ENCODE data around the gene ERBIN. TPM values are rescaled to one million over a fixed set of nuclear protein-coding genes. Genes with fewer than 3 reads are reported as not detected.
"Not testable (repeated sequence)": the region's sequence is repeated elsewhere in the genome, so short reads cannot be mapped to it uniquely, and the experiment has no call there.

ERBIN gene
- total RNA-seq, 1 donor from 2014 or later, result 84.6 TPM

DNA sequence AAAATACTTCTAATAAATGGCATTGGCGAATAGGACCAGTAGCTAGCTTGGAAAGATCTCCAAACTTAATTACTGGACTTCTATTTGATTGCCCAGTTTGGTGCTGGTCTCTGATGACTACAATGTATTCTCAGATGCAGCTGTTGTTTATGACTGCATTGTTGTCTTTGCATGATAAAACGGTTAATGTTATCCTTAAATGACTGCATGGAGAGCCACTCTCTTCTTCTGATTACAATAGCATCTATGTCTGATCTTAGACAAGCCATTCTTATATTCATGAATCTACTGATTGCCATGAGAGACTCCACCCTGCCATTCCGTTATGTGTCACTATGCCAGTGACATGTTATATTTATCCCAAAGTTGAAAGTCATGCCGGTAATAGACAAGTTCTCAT, 42.9 kb upstream of the ERBIN start:
- no peaks in the 10 kb centered on the region for H3K4me1 Mint-ChIP-seq (ENCODE audit: low read depth)
- no peak for TF ChIP-seq CTCF (IDR thresholded peaks at IDR 0.05; ENCODE audit: unreplicated experiment)
- H3K4me3 Mint-ChIP-seq (ENCODE audit: low read depth), result no peak overlapping the region
- H3K36me3 Mint-ChIP-seq (ENCODE audit: insufficient read depth), result no peaks in the 10 kb centered on the region
- H3K27me3 Mint-ChIP-seq, result peaks cover 3% of the 10 kb centered on the region
- H3K9me3 Mint-ChIP-seq (ENCODE audit: low read depth), result peaks cover 2% of the 10 kb centered on the region
- no peak overlapping the region for H3K27ac Mint-ChIP-seq
- DNase-seq (ENCODE audit: low spot score, unreplicated experiment), result no peak

- no peak for TF ChIP-seq CTCF (IDR thresholded peaks at IDR 0.05; ENCODE audit: unreplicated experiment)
- Mint-ChIP-seq H3K27ac (no peak overlapping the region), H3K4me3 (ENCODE audit: low read depth) (no peak overlapping the region), H3K36me3 (ENCODE audit: insufficient read depth) (no peaks in the 10 kb centered on the region), H3K27me3 (peaks cover 3% of the 10 kb centered on the region), H3K4me1 (ENCODE audit: low read depth) (no peaks in the 10 kb centered on the region), H3K9me3 (ENCODE audit: low read depth) (no peaks in the 10 kb centered on the region)
- DNase-seq (ENCODE audit: low spot score, unreplicated experiment), result no peak
These were observed 40.0 kb upstream of the ERBIN start for GRCh38 chr5:65886387-65886786.

GRCh38 chr5:65892024-65892423, 34.4 kb upstream of the ERBIN start:
- H3K4me3 Mint-ChIP-seq (ENCODE audit: low read depth); DNase-seq (ENCODE audit: low spot score, unreplicated experiment); H3K27me3 Mint-ChIP-seq; H3K36me3 Mint-ChIP-seq (ENCODE audit: insufficient read depth); H3K27ac Mint-ChIP-seq; H3K9me3 Mint-ChIP-seq (ENCODE audit: low read depth): not testable (repeated sequence)
- peaks cover 13% of the 10 kb centered on the region for H3K4me1 Mint-ChIP-seq (ENCODE audit: low read depth)

DNA sequence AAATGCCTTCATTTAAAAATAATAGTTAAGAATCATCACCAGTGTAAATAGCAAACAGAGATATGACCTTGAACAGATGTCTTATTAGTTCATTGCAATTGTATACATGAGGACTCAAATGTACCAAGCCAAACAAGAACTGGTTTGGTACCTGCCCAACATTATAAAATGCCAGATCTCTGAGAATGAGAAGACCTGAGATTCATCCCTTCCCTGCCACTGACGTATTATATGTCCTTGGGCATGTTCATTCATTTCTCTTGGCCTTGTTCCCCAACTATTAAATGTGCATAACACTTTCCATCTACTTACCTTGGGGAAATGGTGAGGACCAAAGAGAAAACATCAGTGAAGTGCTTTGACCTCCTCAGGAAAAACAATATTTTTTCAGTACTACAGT, 33.6 kb upstream of the ERBIN start:
- no peak for DNase-seq (ENCODE audit: low spot score, unreplicated experiment)
- Mint-ChIP-seq H3K36me3 (ENCODE audit: insufficient read depth) (no peaks in the 10 kb centered on the region), H3K27me3 (no peaks in the 10 kb centered on the region), H3K27ac (no peak overlapping the region), H3K4me3 (ENCODE audit: low read depth) (no peak overlapping the region), H3K4me1 (ENCODE audit: low read depth) (peaks cover 13% of the 10 kb centered on the region), H3K9me3 (ENCODE audit: low read depth) (no peaks in the 10 kb centered on the region)
- TF ChIP-seq CTCF (IDR thresholded peaks at IDR 0.05; ENCODE audit: unreplicated experiment), result no peak

DNA sequence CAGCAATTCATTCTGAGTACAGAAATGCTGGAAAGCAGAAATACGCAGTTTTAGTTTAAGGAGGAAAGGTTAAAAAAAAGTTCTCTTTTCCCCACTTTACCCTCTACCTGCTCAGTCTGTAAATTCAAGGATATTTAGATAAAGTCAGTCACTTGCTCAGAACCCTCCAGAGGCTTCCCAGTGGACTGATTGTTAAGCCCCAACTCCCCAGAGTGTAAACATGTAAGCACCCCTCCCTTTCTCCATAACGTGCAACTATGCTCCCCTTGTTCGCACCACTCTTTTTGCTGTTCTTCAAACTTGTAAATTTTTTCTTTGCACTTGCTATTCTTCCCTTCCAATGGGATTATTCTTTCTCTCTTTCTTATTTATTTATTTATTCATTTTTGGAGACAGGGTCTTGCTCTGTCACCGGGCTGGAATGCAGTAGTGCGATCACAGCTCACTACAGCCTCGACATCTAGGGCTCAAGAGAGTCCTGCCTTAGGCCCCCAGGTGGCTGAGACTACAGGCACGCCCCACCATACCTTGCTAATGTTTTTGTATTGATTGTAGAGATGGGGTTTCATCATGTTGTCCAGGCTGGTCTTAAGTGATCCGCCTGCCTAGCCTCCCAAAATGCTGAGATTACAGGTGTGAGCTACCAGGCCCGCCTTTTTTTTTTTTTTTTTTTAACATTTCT, 32.5 kb upstream of the ERBIN start:
- no peaks in the 10 kb centered on the region for H3K36me3 Mint-ChIP-seq (ENCODE audit: insufficient read depth)
- H3K27me3 Mint-ChIP-seq, result no peaks in the 10 kb centered on the region

More for the DNA sequence above, 32.5 kb upstream of the ERBIN start:
- Mint-ChIP-seq H3K27ac (no peak overlapping the region), H3K4me1 (ENCODE audit: low read depth) (peaks cover 13% of the 10 kb centered on the region), H3K9me3 (ENCODE audit: low read depth) (no peaks in the 10 kb centered on the region), H3K4me3 (ENCODE audit: low read depth) (no peak overlapping the region)
- no peak for TF ChIP-seq CTCF (IDR thresholded peaks at IDR 0.05; ENCODE audit: unreplicated experiment)
- DNase-seq (ENCODE audit: low spot score, unreplicated experiment), result no peak

Measured in progenitor cell of endocrine pancreas (in vitro differentiated cells).